Retinal pigment epithelial cell (primary cell): ENCODE measurements around the gene GADD45G.
A peak's percentile ranks its signal among the peaks of the same experiment; 100 is the strongest.

Source experiments
- DNase-seq: peaks from one replicate; pipeline ENCODE4 v3.0.0-alpha.2; 2010; ENCODE audit warnings: low read depth
- H3K4me3 ChIP-seq: 2 replicates; pipeline ENCODE4 v1.5.1; 2011; ENCODE audit warnings: mild to moderate bottlenecking, low read length, control low read depth, moderate library complexity
- TF ChIP-seq, protein P1 (sequence below): conservative IDR thresholded peaks from 2 replicates; pipeline ENCODE4 v1.5.1; 2011; ENCODE audit warnings: low read depth, low read length, control low read depth, inconsistent platforms

Gene GADD45G

DNA sequence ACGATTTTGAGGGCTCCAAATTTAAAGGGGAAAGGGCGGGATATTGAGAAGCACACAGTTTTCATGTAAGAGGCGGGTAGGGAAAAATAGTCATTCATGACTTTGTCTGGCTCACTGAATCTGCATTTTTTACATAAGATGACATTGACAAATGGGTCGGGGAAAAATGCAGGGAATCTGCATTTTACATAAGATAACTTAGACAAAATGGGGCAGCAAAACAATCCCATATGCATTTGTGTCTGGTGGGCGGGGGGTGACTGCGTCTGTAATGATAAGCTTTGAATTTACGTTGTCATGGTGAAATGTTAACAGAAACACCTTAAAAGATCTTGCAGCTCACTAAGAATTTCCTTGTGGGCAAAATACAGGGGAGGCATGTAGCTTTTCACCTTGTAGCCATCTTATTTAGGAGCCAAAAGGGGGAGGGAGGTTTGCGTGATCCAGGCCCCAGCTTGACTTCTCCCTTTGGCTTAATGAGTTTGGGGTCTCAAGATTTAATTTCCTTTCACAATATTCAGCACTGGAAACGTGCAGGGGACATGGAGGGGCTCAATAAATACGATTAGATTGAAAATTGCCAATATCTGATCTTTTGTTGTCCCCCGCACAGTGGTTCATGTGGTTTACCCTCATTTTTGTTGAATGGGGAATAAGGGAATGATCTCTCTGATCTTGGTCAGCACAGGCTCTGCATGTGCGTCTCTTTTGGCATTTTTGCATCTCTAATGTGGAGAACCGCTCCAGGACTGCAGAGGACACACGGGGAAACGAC is 41.1 kb upstream of the GADD45G start:
- TF ChIP-seq, protein P1, sequence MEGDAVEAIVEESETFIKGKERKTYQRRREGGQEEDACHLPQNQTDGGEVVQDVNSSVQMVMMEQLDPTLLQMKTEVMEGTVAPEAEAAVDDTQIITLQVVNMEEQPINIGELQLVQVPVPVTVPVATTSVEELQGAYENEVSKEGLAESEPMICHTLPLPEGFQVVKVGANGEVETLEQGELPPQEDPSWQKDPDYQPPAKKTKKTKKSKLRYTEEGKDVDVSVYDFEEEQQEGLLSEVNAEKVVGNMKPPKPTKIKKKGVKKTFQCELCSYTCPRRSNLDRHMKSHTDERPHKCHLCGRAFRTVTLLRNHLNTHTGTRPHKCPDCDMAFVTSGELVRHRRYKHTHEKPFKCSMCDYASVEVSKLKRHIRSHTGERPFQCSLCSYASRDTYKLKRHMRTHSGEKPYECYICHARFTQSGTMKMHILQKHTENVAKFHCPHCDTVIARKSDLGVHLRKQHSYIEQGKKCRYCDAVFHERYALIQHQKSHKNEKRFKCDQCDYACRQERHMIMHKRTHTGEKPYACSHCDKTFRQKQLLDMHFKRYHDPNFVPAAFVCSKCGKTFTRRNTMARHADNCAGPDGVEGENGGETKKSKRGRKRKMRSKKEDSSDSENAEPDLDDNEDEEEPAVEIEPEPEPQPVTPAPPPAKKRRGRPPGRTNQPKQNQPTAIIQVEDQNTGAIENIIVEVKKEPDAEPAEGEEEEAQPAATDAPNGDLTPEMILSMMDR: no peak
- no peak for DNase-seq
- no peak overlapping the region for H3K4me3 ChIP-seq

- no peak for DNase-seq
- H3K4me3 ChIP-seq: no peak overlapping the region
- TF ChIP-seq, protein P1: peak; percentile 37
These were observed 40.4 kb upstream of the GADD45G start for GRCh38 chr9:89564346-89564878.

GRCh38 chr9:89567649-89568048 is 37.2 kb upstream of the GADD45G start:
- TF ChIP-seq, protein P1: no peak
- DNase-seq: no peak
- no peak overlapping the region for H3K4me3 ChIP-seq

GRCh38 chr9:89574309-89574708 is 30.5 kb upstream of the GADD45G start:
- DNase-seq: no peak
- H3K4me3 ChIP-seq: no peak overlapping the region
- TF ChIP-seq, protein P1: no peak

DNA sequence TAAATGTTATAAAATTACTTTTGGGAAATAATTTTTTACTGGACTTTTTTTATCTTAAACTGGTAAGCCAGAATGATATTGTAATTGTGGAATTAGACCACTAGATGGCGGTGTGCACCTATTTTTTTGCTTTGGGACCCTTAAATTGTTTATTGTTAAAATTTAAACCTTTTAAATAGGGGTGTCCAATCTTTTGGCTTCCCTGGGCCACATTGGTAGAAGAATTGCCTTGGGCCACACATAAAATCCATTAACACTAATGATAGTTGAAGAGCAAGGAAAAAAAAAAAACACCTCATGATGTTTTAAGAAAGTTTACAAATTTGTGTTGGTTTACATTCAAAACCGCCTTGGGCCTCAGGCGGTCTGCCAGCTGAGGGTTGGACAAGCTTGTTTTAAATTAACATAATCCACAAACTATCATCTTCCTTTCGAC is 28.4 kb upstream of the GADD45G start:
- DNase-seq: no peak

GRCh38 chr9:89577363-89577762 is 27.4 kb upstream of the GADD45G start:
- TF ChIP-seq, protein P1: no peak
- no peak for DNase-seq
- H3K4me3 ChIP-seq: no peak overlapping the region

More for the DNA sequence above, 28.4 kb upstream of the GADD45G start:
- TF ChIP-seq, protein P1: peak; percentile 63
- no peak overlapping the region for H3K4me3 ChIP-seq
